ENCODE results near the gene SEMA3A. TPM values are rescaled to one million over a fixed set of nuclear protein-coding genes. Genes with fewer than 3 reads are reported as not detected.

Gene SEMA3A
- total and polyA plus RNA-seq, 2 experiments from 2014 or later: 19.8 to 46.4 TPM

GRCh38 chr7:84100866-84101265 lies 93.7 kb downstream of the SEMA3A start:
- H3K4me3 Mint-ChIP-seq: no peak overlapping the region
- no peaks in the 10 kb centered on the region for H3F3A ChIP-seq (replicated peaks; ENCODE audit: low read depth)
- H3K4me1 ChIP-seq (ENCODE audit: insufficient read depth): peaks cover 4% of the 10 kb centered on the region
- H3K4me1 Mint-ChIP-seq: peaks cover 14% of the 10 kb centered on the region
- H3K36me3 ChIP-seq (ENCODE audit: insufficient read depth): no peaks in the 10 kb centered on the region
- peaks cover 6% of the 10 kb centered on the region; the same call in 1 of the 2 replicates for H3K79me2 ChIP-seq (replicated peaks; ENCODE audit: insufficient read depth)
- H3K9me3 Mint-ChIP-seq: no peaks in the 10 kb centered on the region
- no peaks in the 10 kb centered on the region for H3K9me2 ChIP-seq (ENCODE audit: insufficient read depth)
- H2AFZ ChIP-seq: no peak overlapping the region
- no peak overlapping the region for H3K27ac Mint-ChIP-seq
- no peaks in the 10 kb centered on the region for H3K27me3 Mint-ChIP-seq (ENCODE audit: insufficient read depth, low read depth, poor library complexity)
- ATAC-seq: peak; percentile 62
- no peak overlapping the region for H3K4me2 ChIP-seq
- no peak for TF ChIP-seq EZH2 (IDR thresholded peaks at IDR 0.05; ENCODE audit: low read depth, unreplicated experiment)
- TF ChIP-seq NANOG (IDR thresholded peaks at IDR 0.05; ENCODE audit: borderline replicate concordance): no peak
- TF ChIP-seq CREB1 (CRISPR knock-in tag; IDR thresholded peaks at IDR 0.05; ENCODE audit: low read depth): peak; percentile 37; the same call in 1 of the 2 replicates
- TF ChIP-seq CTCF (conservative IDR thresholded peaks at IDR 0.05; ENCODE audit: low read depth in 2 of 2): peak in 1 of 2 experiments; percentile 34; a peak in 2 of 4 replicates
- no peaks in the 10 kb centered on the region for H3K36me3 Mint-ChIP-seq (ENCODE audit: low read depth)
- DNase-seq (ENCODE audit: low spot score): peak; percentile 55
- no peak overlapping the region for H3K4me3 ChIP-seq
- H4K20me1 ChIP-seq (replicated peaks; ENCODE audit: insufficient read depth): peaks cover 3% of the 10 kb centered on the region; the same call in 1 of the 2 replicates
- no peaks in the 10 kb centered on the region for H3K27me3 ChIP-seq (ENCODE audit: insufficient read depth)
- no peak overlapping the region for H3K27ac ChIP-seq (ENCODE audit: low read depth)

GRCh38 chr7:84095971-84096370 lies 98.6 kb downstream of the SEMA3A start:
- no peak overlapping the region for H3K4me3 Mint-ChIP-seq
- Histone ChIP-seq H3K27me3 (ENCODE audit: insufficient read depth) (no peaks in the 10 kb centered on the region), H3K4me2 (no peak overlapping the region), H2AFZ (no peak overlapping the region), H3K27ac (ENCODE audit: low read depth) (no peak overlapping the region), H3F3A (replicated peaks; ENCODE audit: low read depth) (no peaks in the 10 kb centered on the region), H3K9me2 (ENCODE audit: insufficient read depth) (no peaks in the 10 kb centered on the region), H3K4me3 (no peak overlapping the region), H3K4me1 (ENCODE audit: insufficient read depth) (peaks cover 10% of the 10 kb centered on the region; the same call in 1 of the 2 replicates), H3K36me3 (ENCODE audit: insufficient read depth) (no peaks in the 10 kb centered on the region), H4K20me1 (replicated peaks; ENCODE audit: insufficient read depth) (peaks cover 3% of the 10 kb centered on the region; the same call in 1 of the 2 replicates), H3K79me2 (replicated peaks; ENCODE audit: insufficient read depth) (peaks cover 8% of the 10 kb centered on the region; the same call in 1 of the 2 replicates)
- no peak for ATAC-seq
- H3K27me3 Mint-ChIP-seq (ENCODE audit: insufficient read depth, low read depth, poor library complexity): no peaks in the 10 kb centered on the region
- peaks cover 15% of the 10 kb centered on the region for H3K4me1 Mint-ChIP-seq
- DNase-seq (ENCODE audit: low spot score): no peak
- H3K36me3 Mint-ChIP-seq (ENCODE audit: low read depth): no peaks in the 10 kb centered on the region
- no peaks in the 10 kb centered on the region for H3K9me3 Mint-ChIP-seq
- no peak overlapping the region for H3K27ac Mint-ChIP-seq
- TF ChIP-seq ZNF114 (CRISPR knock-in tag; IDR thresholded peaks at IDR 0.05) (no peak), JUNB (IDR thresholded peaks at IDR 0.05; ENCODE audit: unreplicated experiment) (no peak), CTCF (conservative IDR thresholded peaks at IDR 0.05; ENCODE audit: low read depth in 2 of 2) (no peak), STAT1 (IDR thresholded peaks at IDR 0.05; ENCODE audit: unreplicated experiment) (no peak), NANOG (IDR thresholded peaks at IDR 0.05; ENCODE audit: borderline replicate concordance) (no peak), CREB1 (CRISPR knock-in tag; IDR thresholded peaks at IDR 0.05; ENCODE audit: low read depth) (no peak), REST (IDR thresholded peaks at IDR 0.05; ENCODE audit: unreplicated experiment) (no peak), EZH2phosphoT487 (IDR thresholded peaks at IDR 0.05; ENCODE audit: unreplicated experiment) (no peak), EZH2 (IDR thresholded peaks at IDR 0.05; ENCODE audit: low read depth, unreplicated experiment) (no peak), ETS1 (IDR thresholded peaks at IDR 0.05) (no peak)
